Activated naive CD8-positive, alpha-beta T cell (primary cell): ENCODE data around the gene C9orf152.

Experiments
- H3K27ac Mint-ChIP-seq: one replicate; pipeline ENCODE4 v1.8.0; 2021; ENCODE audit warnings: mixed read lengths
- H3K27me3 Mint-ChIP-seq: one replicate; pipeline ENCODE4 v1.8.0; 2021; ENCODE audit warnings: mixed read lengths
- H3K36me3 Mint-ChIP-seq: one replicate; pipeline ENCODE4 v1.8.0; 2021; ENCODE audit warnings: mixed read lengths
- H3K4me1 Mint-ChIP-seq: one replicate; pipeline ENCODE4 v1.8.0; 2021; ENCODE audit warnings: low read depth, mixed read lengths
- H3K4me3 Mint-ChIP-seq: one replicate; pipeline ENCODE4 v1.8.0; 2021; ENCODE audit warnings: mild to moderate bottlenecking, mixed read lengths
- H3K9me3 Mint-ChIP-seq: one replicate; pipeline ENCODE4 v1.8.0; 2021; ENCODE audit warnings: low read depth, mixed read lengths

C9orf152 gene

GRCh38 chr9:110178281-110178680 lies 29.7 kb downstream of the C9orf152 start:
- peaks cover 4% of the 10 kb centered on the region for H3K4me1 Mint-ChIP-seq
- no peak overlapping the region for H3K27ac Mint-ChIP-seq
- H3K36me3 Mint-ChIP-seq = no peaks in the 10 kb centered on the region
- H3K9me3 Mint-ChIP-seq = no peaks in the 10 kb centered on the region
- peaks cover 2% of the 10 kb centered on the region for H3K27me3 Mint-ChIP-seq
- no peak overlapping the region for H3K4me3 Mint-ChIP-seq

- H3K36me3 Mint-ChIP-seq = no peaks in the 10 kb centered on the region
- H3K4me1 Mint-ChIP-seq = peaks cover 5% of the 10 kb centered on the region
- peaks cover 4% of the 10 kb centered on the region for H3K27me3 Mint-ChIP-seq
- H3K27ac Mint-ChIP-seq = no peak overlapping the region
- no peak overlapping the region for H3K4me3 Mint-ChIP-seq
- no peaks in the 10 kb centered on the region for H3K9me3 Mint-ChIP-seq
These were observed 32.5 kb downstream of the C9orf152 start for GRCh38 chr9:110175275-110175968.

- no peaks in the 10 kb centered on the region for H3K9me3 Mint-ChIP-seq
- peaks cover 4% of the 10 kb centered on the region for H3K27me3 Mint-ChIP-seq
- H3K4me1 Mint-ChIP-seq = peaks cover 5% of the 10 kb centered on the region
- H3K36me3 Mint-ChIP-seq = no peaks in the 10 kb centered on the region
- H3K4me3 Mint-ChIP-seq = no peak overlapping the region
- H3K27ac Mint-ChIP-seq = no peak overlapping the region
These were observed 34.7 kb downstream of the C9orf152 start for GRCh38 chr9:110173322-110173642.

- Mint-ChIP-seq H3K27ac (no peak overlapping the region), H3K4me1 (peaks cover 5% of the 10 kb centered on the region), H3K9me3 (no peaks in the 10 kb centered on the region), H3K36me3 (no peaks in the 10 kb centered on the region), H3K4me3 (no peak overlapping the region), H3K27me3 (peaks cover 4% of the 10 kb centered on the region)
These were observed 37.4 kb downstream of the C9orf152 start for GRCh38 chr9:110170357-110171257.

- Mint-ChIP-seq H3K4me3 (no peak overlapping the region), H3K36me3 (no peaks in the 10 kb centered on the region), H3K27me3 (peaks cover 1% of the 10 kb centered on the region), H3K27ac (no peak overlapping the region), H3K4me1 (peaks cover 4% of the 10 kb centered on the region), H3K9me3 (no peaks in the 10 kb centered on the region)
These were observed 39.5 kb downstream of the C9orf152 start for GRCh38 chr9:110168486-110168885.

GRCh38 chr9:110161940-110162339 lies 46.0 kb downstream of the C9orf152 start:
- Mint-ChIP-seq H3K9me3 (no peaks in the 10 kb centered on the region), H3K27ac (no peak overlapping the region), H3K4me3 (no peak overlapping the region), H3K36me3 (no peaks in the 10 kb centered on the region), H3K4me1 (peaks cover 18% of the 10 kb centered on the region), H3K27me3 (no peaks in the 10 kb centered on the region)

- Mint-ChIP-seq H3K27ac (no peak overlapping the region), H3K4me3 (no peak overlapping the region), H3K4me1 (peaks cover 30% of the 10 kb centered on the region), H3K27me3 (no peaks in the 10 kb centered on the region), H3K36me3 (no peaks in the 10 kb centered on the region), H3K9me3 (no peaks in the 10 kb centered on the region)
These were observed 47.3 kb downstream of the C9orf152 start for GRCh38 chr9:110160685-110161084.

- no peaks in the 10 kb centered on the region for H3K27me3 Mint-ChIP-seq
- no peak overlapping the region for H3K4me3 Mint-ChIP-seq
- no peak overlapping the region for H3K27ac Mint-ChIP-seq
- no peaks in the 10 kb centered on the region for H3K9me3 Mint-ChIP-seq
- peaks cover 30% of the 10 kb centered on the region for H3K4me1 Mint-ChIP-seq
- H3K36me3 Mint-ChIP-seq = no peaks in the 10 kb centered on the region
These were observed 47.8 kb downstream of the C9orf152 start for GRCh38 chr9:110160123-110160522.

- Mint-ChIP-seq H3K4me3 (no peak overlapping the region), H3K9me3 (no peaks in the 10 kb centered on the region), H3K27ac (no peak overlapping the region), H3K27me3 (no peaks in the 10 kb centered on the region), H3K36me3 (no peaks in the 10 kb centered on the region), H3K4me1 (peaks cover 31% of the 10 kb centered on the region)
These were observed 49.9 kb downstream of the C9orf152 start for GRCh38 chr9:110157823-110158664.

- Mint-ChIP-seq H3K4me3 (no peak overlapping the region), H3K36me3 (no peaks in the 10 kb centered on the region), H3K4me1 (peaks cover 28% of the 10 kb centered on the region), H3K9me3 (no peaks in the 10 kb centered on the region), H3K27me3 (no peaks in the 10 kb centered on the region), H3K27ac (no peak overlapping the region)
These were observed 51.1 kb downstream of the C9orf152 start for GRCh38 chr9:110156902-110157301.

GRCh38 chr9:110156416-110156815 lies 51.5 kb downstream of the C9orf152 start:
- Mint-ChIP-seq H3K27ac (no peak overlapping the region), H3K4me3 (no peak overlapping the region), H3K27me3 (no peaks in the 10 kb centered on the region), H3K36me3 (no peaks in the 10 kb centered on the region), H3K9me3 (no peaks in the 10 kb centered on the region), H3K4me1 (peaks cover 25% of the 10 kb centered on the region)

GRCh38 chr9:110155751-110156150 lies 52.2 kb downstream of the C9orf152 start:
- no peaks in the 10 kb centered on the region for H3K36me3 Mint-ChIP-seq

GRCh38 chr9:110153431-110153830 lies 54.5 kb downstream of the C9orf152 start:
- H3K9me3 Mint-ChIP-seq = peaks cover 7% of the 10 kb centered on the region
- no peak overlapping the region for H3K4me3 Mint-ChIP-seq
- no peaks in the 10 kb centered on the region for H3K27me3 Mint-ChIP-seq
- peaks cover 38% of the 10 kb centered on the region for H3K4me1 Mint-ChIP-seq
- peaks cover 2% of the 10 kb centered on the region for H3K36me3 Mint-ChIP-seq
- H3K27ac Mint-ChIP-seq = no peak overlapping the region

More at GRCh38 chr9:110155751-110156150, 52.2 kb downstream of the C9orf152 start:
- Mint-ChIP-seq H3K9me3 (peaks cover 1% of the 10 kb centered on the region), H3K4me1 (peaks cover 25% of the 10 kb centered on the region), H3K27ac (no peak overlapping the region), H3K27me3 (no peaks in the 10 kb centered on the region), H3K4me3 (no peak overlapping the region)

GRCh38 chr9:110152704-110153374 lies 55.1 kb downstream of the C9orf152 start:
- Mint-ChIP-seq H3K9me3 (peaks cover 7% of the 10 kb centered on the region), H3K27me3 (no peaks in the 10 kb centered on the region), H3K4me1 (peaks cover 42% of the 10 kb centered on the region), H3K27ac (no peak overlapping the region), H3K4me3 (no peak overlapping the region), H3K36me3 (peaks cover 2% of the 10 kb centered on the region)
